GM23338 (cell line): Measurements from ENCODE around the gene NUDT9. TPM values are rescaled to one million over a fixed set of nuclear protein-coding genes. Genes with fewer than 3 reads are reported as not detected.

Source experiments
- ATAC-seq: fragments of 200-7000 bp; cut with Tn5 transposase; 3 replicates; pipeline ENCODE4 v1.9.1; 2020
- DNase-seq: peaks from one replicate; pipeline ENCODE4 v3.0.0-alpha.2; 2015; ENCODE audit warnings: low spot score
- H2AFZ ChIP-seq: fragments of 200-600 bp; sonication (generic); 2 replicates; pipeline ENCODE4 v1.8.0; 2016; ENCODE audit warnings: antibody characterized with exemption, mild to moderate bottlenecking, moderate library complexity
- H3F3A ChIP-seq: fragments of 200-600 bp; sonication (generic); replicated peaks from 2 replicates; pipeline ENCODE4 v1.8.0; 2017; ENCODE audit warnings: antibody characterized with exemption, mixed run types, low read depth
- H3K27ac ChIP-seq: fragments of 200-600 bp; sonication (generic); 2 replicates; pipeline ENCODE4 v1.6.1; 2016; ENCODE audit warnings: low read depth
- H3K27me3 ChIP-seq: fragments of 200-600 bp; sonication (generic); 2 replicates; pipeline ENCODE4 v1.8.0; 2016; ENCODE audit warnings: mild to moderate bottlenecking, mixed run types, moderate library complexity; ENCODE audit not compliant: insufficient read depth
- H3K36me3 ChIP-seq: fragments of 200-600 bp; sonication (generic); 2 replicates; pipeline ENCODE4 v1.8.0; 2016; ENCODE audit warnings: mild to moderate bottlenecking; ENCODE audit not compliant: insufficient read depth
- H3K4me1 ChIP-seq: fragments of 200-600 bp; sonication (generic); 2 replicates; pipeline ENCODE4 v1.8.0; 2016; ENCODE audit warnings: mild to moderate bottlenecking, moderate library complexity; ENCODE audit not compliant: insufficient read depth
- H3K4me2 ChIP-seq: fragments of 200-600 bp; sonication (generic); 2 replicates; pipeline ENCODE4 v1.7.1; 2017; ENCODE audit warnings: mixed run types
- H3K4me3 ChIP-seq: fragments of 200-600 bp; sonication (generic); 2 replicates; pipeline ENCODE4 v1.6.1; 2016; ENCODE audit warnings: mixed run types
- H3K79me2 ChIP-seq: fragments of 200-600 bp; sonication (generic); replicated peaks from 2 replicates; pipeline ENCODE4 v1.8.0; 2017; ENCODE audit warnings: mild to moderate bottlenecking; ENCODE audit not compliant: insufficient read depth
- H3K9me2 ChIP-seq: fragments of 200-600 bp; sonication (generic); 2 replicates; pipeline ENCODE4 v1.8.0; 2017; ENCODE audit not compliant: insufficient read depth
- H4K20me1 ChIP-seq: fragments of 200-600 bp; sonication (generic); replicated peaks from 2 replicates; pipeline ENCODE4 v1.8.0; 2017; ENCODE audit warnings: mild to moderate bottlenecking; ENCODE audit not compliant: insufficient read depth
- H3K27ac Mint-ChIP-seq: 2 replicates; pipeline ENCODE4 v1.8.0; 2020; ENCODE audit warnings: inconsistent platforms, mild to moderate bottlenecking, moderate library complexity, mixed read lengths
- H3K27me3 Mint-ChIP-seq: 3 replicates; pipeline ENCODE4 v1.8.0; 2022; ENCODE audit warnings: low read depth, mild to moderate bottlenecking, moderate library complexity, mixed read lengths, inconsistent platforms; ENCODE audit not compliant: insufficient read depth, poor library complexity
- H3K36me3 Mint-ChIP-seq: 3 replicates; pipeline ENCODE4 v1.8.0; 2021; ENCODE audit warnings: low read depth, mild to moderate bottlenecking, inconsistent platforms, moderate library complexity, mixed read lengths
- H3K4me1 Mint-ChIP-seq: 3 replicates; pipeline ENCODE4 v1.8.0; 2020; ENCODE audit warnings: mild to moderate bottlenecking, inconsistent platforms, mixed read lengths
- H3K4me3 Mint-ChIP-seq: 3 replicates; pipeline ENCODE4 v1.8.0; 2021; ENCODE audit warnings: moderate library complexity, mild to moderate bottlenecking, inconsistent platforms, mixed read lengths
- H3K9me3 Mint-ChIP-seq: 3 replicates; pipeline ENCODE4 v1.8.0; 2020; ENCODE audit warnings: moderate library complexity, mild to moderate bottlenecking, inconsistent platforms, mixed read lengths
- CREB1 ChIP-seq: fragments of 250-450 bp; sonication (Bioruptor Pico); IDR thresholded peaks from 2 replicates; pipeline ENCODE4 v1.5.0; 2020; ENCODE audit warnings: low read depth, mild to moderate bottlenecking, moderate library complexity
- JUNB ChIP-seq: IDR thresholded peaks from one replicate; pipeline ENCODE4 v1.6.1; 2016; ENCODE audit warnings: antibody characterized with exemption; ENCODE audit not compliant: unreplicated experiment
- NANOG ChIP-seq: IDR thresholded peaks from 2 replicates; pipeline ENCODE4 v1.6.1; 2016; ENCODE audit warnings: antibody characterized with exemption, borderline replicate concordance
- POLR2AphosphoS5 ChIP-seq: IDR thresholded peaks from 2 replicates; pipeline ENCODE4 v1.6.1; 2016; ENCODE audit warnings: antibody characterized with exemption, low read depth
- STAT1 ChIP-seq: IDR thresholded peaks from one replicate; pipeline ENCODE4 v1.6.1; 2016; ENCODE audit warnings: antibody characterized with exemption; ENCODE audit not compliant: unreplicated experiment
- ZNF331 ChIP-seq: fragments of 250-450 bp; sonication (Bioruptor Pico); IDR thresholded peaks from 2 replicates; pipeline ENCODE4 v1.5.0; 2020; ENCODE audit warnings: low read depth, mild to moderate bottlenecking, moderate library complexity
- polyA plus RNA-seq: library from polyadenylated mRNA; unstranded; fragments of >200 nt; fragmentation: Nextera tagmentation; extraction: Ambion mirVana; gene quantifications from 2 replicates; pipeline ENCODE4 v1.2.1, GENCODE V29; 2016
- total RNA-seq: library from RNA; depleted of rRNA; stranded (reverse); fragments of >200 nt; shearing (Covaris generic); gene quantifications from 2 replicates; pipeline ENCODE4 v1.2.3, GENCODE V29; 2014
- TF ChIP-seq, protein P1 (sequence below): IDR thresholded peaks from one replicate; pipeline ENCODE4 v1.6.1; 2018; ENCODE audit warnings: antibody characterized with exemption; ENCODE audit not compliant: unreplicated experiment
- TF ChIP-seq, protein P2 (sequence below), 2 experiments: fragments of 200-600 bp in 1 of 2; sonication (generic) in 1 of 2; conservative IDR thresholded peaks; 2 replicates each; pipeline versions ENCODE4 v1.5.1 to v1.6.1; 2016 to 2017; ENCODE audit warnings: antibody characterized with exemption in 2 of 2, low read depth in 2 of 2, mild to moderate bottlenecking in 2 of 2, moderate library complexity in 1 of 2
- TF ChIP-seq, protein P3 (sequence below): fragments of 250-450 bp; sonication (Bioruptor Pico); IDR thresholded peaks from 2 replicates; pipeline ENCODE4 v1.5.0; 2020; ENCODE audit warnings: mild to moderate bottlenecking, moderate library complexity

The NUDT9 gene
- total and polyA plus RNA-seq, 2 experiments from 2014 or later, result 22.9 to 43.4 TPM

DNA sequence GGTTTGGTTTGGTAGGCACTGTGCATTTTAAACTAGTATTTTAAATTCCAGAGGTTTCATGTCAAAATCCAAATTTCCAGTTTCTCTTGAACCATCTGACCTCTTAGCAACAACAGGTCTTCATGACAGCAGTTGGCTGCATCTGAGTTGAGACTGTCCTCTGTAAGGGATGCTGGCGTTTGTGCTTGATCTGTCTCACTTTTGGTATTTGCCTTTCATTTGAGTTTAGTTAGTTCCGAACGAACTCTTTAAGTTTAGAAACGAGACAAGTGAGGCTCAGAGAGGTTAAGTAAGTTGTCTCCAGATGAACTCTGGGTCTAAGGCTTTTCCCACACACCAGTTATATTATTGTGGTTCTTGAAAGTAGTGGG lies 77.7 kb downstream of the NUDT9 start:
- H3K4me2 ChIP-seq, result no peak overlapping the region
- H3K36me3 ChIP-seq, result no peaks in the 10 kb centered on the region
- no peak overlapping the region for H3K4me3 Mint-ChIP-seq
- H3K9me2 ChIP-seq, result no peaks in the 10 kb centered on the region; the same call in 1 of the 2 replicates
- no peaks in the 10 kb centered on the region for H3K79me2 ChIP-seq
- no peak for ATAC-seq
- no peaks in the 10 kb centered on the region for H4K20me1 ChIP-seq
- H3K4me1 ChIP-seq, result no peaks in the 10 kb centered on the region
- no peaks in the 10 kb centered on the region for H3K4me1 Mint-ChIP-seq
- H3K27ac ChIP-seq, result no peak overlapping the region
- no peak overlapping the region for H3K27ac Mint-ChIP-seq
- H2AFZ ChIP-seq, result no peak overlapping the region; the same call in 1 of the 2 replicates
- TF ChIP-seq CREB1 (no peak), STAT1 (no peak), ZNF331 (no peak), POLR2AphosphoS5 (no peak), JUNB (no peak), NANOG (no peak)
- TF ChIP-seq, protein P1, sequence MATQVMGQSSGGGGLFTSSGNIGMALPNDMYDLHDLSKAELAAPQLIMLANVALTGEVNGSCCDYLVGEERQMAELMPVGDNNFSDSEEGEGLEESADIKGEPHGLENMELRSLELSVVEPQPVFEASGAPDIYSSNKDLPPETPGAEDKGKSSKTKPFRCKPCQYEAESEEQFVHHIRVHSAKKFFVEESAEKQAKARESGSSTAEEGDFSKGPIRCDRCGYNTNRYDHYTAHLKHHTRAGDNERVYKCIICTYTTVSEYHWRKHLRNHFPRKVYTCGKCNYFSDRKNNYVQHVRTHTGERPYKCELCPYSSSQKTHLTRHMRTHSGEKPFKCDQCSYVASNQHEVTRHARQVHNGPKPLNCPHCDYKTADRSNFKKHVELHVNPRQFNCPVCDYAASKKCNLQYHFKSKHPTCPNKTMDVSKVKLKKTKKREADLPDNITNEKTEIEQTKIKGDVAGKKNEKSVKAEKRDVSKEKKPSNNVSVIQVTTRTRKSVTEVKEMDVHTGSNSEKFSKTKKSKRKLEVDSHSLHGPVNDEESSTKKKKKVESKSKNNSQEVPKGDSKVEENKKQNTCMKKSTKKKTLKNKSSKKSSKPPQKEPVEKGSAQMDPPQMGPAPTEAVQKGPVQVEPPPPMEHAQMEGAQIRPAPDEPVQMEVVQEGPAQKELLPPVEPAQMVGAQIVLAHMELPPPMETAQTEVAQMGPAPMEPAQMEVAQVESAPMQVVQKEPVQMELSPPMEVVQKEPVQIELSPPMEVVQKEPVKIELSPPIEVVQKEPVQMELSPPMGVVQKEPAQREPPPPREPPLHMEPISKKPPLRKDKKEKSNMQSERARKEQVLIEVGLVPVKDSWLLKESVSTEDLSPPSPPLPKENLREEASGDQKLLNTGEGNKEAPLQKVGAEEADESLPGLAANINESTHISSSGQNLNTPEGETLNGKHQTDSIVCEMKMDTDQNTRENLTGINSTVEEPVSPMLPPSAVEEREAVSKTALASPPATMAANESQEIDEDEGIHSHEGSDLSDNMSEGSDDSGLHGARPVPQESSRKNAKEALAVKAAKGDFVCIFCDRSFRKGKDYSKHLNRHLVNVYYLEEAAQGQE, result no peak
- TF ChIP-seq, protein P2, sequence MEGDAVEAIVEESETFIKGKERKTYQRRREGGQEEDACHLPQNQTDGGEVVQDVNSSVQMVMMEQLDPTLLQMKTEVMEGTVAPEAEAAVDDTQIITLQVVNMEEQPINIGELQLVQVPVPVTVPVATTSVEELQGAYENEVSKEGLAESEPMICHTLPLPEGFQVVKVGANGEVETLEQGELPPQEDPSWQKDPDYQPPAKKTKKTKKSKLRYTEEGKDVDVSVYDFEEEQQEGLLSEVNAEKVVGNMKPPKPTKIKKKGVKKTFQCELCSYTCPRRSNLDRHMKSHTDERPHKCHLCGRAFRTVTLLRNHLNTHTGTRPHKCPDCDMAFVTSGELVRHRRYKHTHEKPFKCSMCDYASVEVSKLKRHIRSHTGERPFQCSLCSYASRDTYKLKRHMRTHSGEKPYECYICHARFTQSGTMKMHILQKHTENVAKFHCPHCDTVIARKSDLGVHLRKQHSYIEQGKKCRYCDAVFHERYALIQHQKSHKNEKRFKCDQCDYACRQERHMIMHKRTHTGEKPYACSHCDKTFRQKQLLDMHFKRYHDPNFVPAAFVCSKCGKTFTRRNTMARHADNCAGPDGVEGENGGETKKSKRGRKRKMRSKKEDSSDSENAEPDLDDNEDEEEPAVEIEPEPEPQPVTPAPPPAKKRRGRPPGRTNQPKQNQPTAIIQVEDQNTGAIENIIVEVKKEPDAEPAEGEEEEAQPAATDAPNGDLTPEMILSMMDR (conservative IDR thresholded peaks at IDR 0.05; ENCODE audit: low read depth in 2 of 2), result no peak
- TF ChIP-seq, protein P3, sequence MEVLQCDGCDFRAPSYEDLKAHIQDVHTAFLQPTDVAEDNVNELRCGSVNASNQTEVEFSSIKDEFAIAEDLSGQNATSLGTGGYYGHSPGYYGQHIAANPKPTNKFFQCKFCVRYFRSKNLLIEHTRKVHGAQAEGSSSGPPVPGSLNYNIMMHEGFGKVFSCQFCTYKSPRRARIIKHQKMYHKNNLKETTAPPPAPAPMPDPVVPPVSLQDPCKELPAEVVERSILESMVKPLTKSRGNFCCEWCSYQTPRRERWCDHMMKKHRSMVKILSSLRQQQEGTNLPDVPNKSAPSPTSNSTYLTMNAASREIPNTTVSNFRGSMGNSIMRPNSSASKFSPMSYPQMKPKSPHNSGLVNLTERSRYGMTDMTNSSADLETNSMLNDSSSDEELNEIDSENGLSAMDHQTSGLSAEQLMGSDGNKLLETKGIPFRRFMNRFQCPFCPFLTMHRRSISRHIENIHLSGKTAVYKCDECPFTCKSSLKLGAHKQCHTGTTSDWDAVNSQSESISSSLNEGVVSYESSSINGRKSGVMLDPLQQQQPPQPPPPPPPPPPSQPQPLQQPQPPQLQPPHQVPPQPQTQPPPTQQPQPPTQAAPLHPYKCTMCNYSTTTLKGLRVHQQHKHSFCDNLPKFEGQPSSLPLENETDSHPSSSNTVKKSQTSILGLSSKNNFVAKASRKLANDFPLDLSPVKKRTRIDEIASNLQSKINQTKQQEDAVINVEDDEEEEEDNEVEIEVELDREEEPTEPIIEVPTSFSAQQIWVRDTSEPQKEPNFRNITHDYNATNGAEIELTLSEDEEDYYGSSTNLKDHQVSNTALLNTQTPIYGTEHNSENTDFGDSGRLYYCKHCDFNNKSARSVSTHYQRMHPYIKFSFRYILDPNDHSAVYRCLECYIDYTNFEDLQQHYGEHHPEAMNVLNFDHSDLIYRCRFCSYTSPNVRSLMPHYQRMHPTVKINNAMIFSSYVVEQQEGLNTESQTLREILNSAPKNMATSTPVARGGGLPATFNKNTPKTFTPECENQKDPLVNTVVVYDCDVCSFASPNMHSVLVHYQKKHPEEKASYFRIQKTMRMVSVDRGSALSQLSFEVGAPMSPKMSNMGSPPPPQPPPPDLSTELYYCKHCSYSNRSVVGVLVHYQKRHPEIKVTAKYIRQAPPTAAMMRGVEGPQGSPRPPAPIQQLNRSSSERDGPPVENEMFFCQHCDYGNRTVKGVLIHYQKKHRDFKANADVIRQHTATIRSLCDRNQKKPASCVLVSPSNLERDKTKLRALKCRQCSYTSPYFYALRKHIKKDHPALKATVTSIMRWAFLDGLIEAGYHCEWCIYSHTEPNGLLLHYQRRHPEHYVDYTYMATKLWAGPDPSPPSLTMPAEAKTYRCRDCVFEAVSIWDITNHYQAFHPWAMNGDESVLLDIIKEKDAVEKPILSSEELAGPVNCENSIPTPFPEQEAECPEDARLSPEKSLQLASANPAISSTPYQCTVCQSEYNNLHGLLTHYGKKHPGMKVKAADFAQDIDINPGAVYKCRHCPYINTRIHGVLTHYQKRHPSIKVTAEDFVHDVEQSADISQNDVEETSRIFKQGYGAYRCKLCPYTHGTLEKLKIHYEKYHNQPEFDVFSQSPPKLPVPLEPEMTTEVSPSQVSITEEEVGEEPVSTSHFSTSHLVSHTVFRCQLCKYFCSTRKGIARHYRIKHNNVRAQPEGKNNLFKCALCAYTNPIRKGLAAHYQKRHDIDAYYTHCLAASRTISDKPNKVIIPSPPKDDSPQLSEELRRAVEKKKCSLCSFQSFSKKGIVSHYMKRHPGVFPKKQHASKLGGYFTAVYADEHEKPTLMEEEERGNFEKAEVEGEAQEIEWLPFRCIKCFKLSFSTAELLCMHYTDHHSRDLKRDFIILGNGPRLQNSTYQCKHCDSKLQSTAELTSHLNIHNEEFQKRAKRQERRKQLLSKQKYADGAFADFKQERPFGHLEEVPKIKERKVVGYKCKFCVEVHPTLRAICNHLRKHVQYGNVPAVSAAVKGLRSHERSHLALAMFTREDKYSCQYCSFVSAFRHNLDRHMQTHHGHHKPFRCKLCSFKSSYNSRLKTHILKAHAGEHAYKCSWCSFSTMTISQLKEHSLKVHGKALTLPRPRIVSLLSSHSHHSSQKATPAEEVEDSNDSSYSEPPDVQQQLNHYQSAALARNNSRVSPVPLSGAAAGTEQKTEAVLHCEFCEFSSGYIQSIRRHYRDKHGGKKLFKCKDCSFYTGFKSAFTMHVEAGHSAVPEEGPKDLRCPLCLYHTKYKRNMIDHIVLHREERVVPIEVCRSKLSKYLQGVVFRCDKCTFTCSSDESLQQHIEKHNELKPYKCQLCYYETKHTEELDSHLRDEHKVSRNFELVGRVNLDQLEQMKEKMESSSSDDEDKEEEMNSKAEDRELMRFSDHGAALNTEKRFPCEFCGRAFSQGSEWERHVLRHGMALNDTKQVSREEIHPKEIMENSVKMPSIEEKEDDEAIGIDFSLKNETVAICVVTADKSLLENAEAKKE (CRISPR knock-in tag), result no peak
- H3K27me3 Mint-ChIP-seq, result no peaks in the 10 kb centered on the region
- no peaks in the 10 kb centered on the region for H3K27me3 ChIP-seq
- H3K36me3 Mint-ChIP-seq, result no peaks in the 10 kb centered on the region
- no peak overlapping the region for H3K4me3 ChIP-seq
- no peaks in the 10 kb centered on the region for H3K9me3 Mint-ChIP-seq
- no peak for DNase-seq
- H3F3A ChIP-seq, result no peaks in the 10 kb centered on the region
